Measurements from ENCODE around the gene ARRB1.

The ARRB1 gene

DNA sequence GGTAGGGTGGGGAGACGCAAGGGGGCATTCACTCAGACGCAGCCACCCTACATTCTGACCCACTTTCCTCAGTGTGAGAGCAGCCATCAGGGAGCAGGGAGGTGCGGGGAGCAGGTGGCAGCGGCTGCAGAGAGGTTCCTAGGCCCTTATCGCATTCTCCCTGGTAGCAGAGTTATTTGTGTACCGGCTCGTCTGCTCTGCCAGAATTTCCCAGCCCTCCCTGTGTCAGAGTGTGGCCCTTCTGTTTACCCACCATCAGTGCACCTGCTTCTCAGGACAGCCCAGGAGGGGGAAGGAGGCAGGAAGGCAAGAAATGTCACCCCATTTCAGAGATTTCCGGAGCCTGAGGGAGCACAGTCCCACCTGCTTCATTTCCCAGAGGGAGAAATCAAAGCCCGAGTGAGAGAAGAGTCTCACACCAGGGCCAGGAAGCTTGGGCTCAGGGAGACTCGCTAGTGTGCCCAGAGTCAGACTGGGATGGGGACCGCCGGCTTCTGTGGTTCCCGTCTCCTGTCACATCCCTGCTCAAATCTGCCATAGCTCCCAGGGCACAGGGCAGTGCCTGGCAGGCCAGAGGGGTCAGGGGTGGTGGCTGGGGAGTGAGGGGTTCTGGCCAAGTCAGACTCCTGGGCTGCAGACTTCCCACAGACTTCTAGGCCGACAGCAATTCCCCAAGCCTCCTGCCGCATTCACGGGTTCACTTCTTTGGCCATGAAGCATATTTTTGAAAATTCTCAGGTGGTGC, 49.7 kb downstream of the ARRB1 start:
- Histone ChIP-seq H3K9me3 (replicated peaks; ENCODE audit: insufficient read depth, low read length) (no peaks in the 10 kb centered on the region), H3K4me1 (ENCODE audit: low read length) (no peaks in the 10 kb centered on the region), H3K4me3 (ENCODE audit: low read length) (no peak overlapping the region), H3K79me2 (ENCODE audit: low read length) (no peaks in the 10 kb centered on the region), H2AFZ (ENCODE audit: low read length) (no peak overlapping the region), H3K9ac (ENCODE audit: low read length) (no peak overlapping the region), H3F3A (ENCODE audit: insufficient read depth, low read length) (no peaks in the 10 kb centered on the region), H3K4me2 (ENCODE audit: low read depth, low read length) (no peak overlapping the region), H3K9me2 (replicated peaks; ENCODE audit: insufficient read depth, low read length) (no peaks in the 10 kb centered on the region), H3K36me3 (replicated peaks; ENCODE audit: insufficient read depth, low read length) (no peaks in the 10 kb centered on the region), H4K20me1 (ENCODE audit: insufficient read depth, low read length) (no peaks in the 10 kb centered on the region), H3K27me3 (replicated peaks; ENCODE audit: insufficient read depth, low read length) (no peaks in the 10 kb centered on the region), H3K27ac (ENCODE audit: low read length) (no peak overlapping the region)
- TF ChIP-seq EZH2 (optimal IDR thresholded peaks at IDR 0.05; ENCODE audit: low read depth, low read length) = no peak
- TF ChIP-seq, protein P1, sequence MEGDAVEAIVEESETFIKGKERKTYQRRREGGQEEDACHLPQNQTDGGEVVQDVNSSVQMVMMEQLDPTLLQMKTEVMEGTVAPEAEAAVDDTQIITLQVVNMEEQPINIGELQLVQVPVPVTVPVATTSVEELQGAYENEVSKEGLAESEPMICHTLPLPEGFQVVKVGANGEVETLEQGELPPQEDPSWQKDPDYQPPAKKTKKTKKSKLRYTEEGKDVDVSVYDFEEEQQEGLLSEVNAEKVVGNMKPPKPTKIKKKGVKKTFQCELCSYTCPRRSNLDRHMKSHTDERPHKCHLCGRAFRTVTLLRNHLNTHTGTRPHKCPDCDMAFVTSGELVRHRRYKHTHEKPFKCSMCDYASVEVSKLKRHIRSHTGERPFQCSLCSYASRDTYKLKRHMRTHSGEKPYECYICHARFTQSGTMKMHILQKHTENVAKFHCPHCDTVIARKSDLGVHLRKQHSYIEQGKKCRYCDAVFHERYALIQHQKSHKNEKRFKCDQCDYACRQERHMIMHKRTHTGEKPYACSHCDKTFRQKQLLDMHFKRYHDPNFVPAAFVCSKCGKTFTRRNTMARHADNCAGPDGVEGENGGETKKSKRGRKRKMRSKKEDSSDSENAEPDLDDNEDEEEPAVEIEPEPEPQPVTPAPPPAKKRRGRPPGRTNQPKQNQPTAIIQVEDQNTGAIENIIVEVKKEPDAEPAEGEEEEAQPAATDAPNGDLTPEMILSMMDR (IDR thresholded peaks at IDR 0.05; ENCODE audit: low read length) = no peak
- TF ChIP-seq EZH2phosphoT487 (IDR thresholded peaks at IDR 0.05; ENCODE audit: low read length) = no peak
- no peak for DNase-seq

- no peaks in the 10 kb centered on the region for H3F3A ChIP-seq (ENCODE audit: insufficient read depth, low read length)
- H3K9me2 ChIP-seq (replicated peaks; ENCODE audit: insufficient read depth, low read length) = no peaks in the 10 kb centered on the region
- no peaks in the 10 kb centered on the region for H3K79me2 ChIP-seq (ENCODE audit: low read length)
- H4K20me1 ChIP-seq (ENCODE audit: insufficient read depth, low read length) = no peaks in the 10 kb centered on the region
- no peak overlapping the region for H3K4me2 ChIP-seq (ENCODE audit: low read depth, low read length)
- no peaks in the 10 kb centered on the region for H3K27me3 ChIP-seq (replicated peaks; ENCODE audit: insufficient read depth, low read length)
- H2AFZ ChIP-seq (ENCODE audit: low read length) = no peak overlapping the region
- no peak overlapping the region for H3K9ac ChIP-seq (ENCODE audit: low read length)
- no peak overlapping the region for H3K4me3 ChIP-seq (ENCODE audit: low read length)
- no peaks in the 10 kb centered on the region for H3K36me3 ChIP-seq (replicated peaks; ENCODE audit: insufficient read depth, low read length)
- H3K9me3 ChIP-seq (replicated peaks; ENCODE audit: insufficient read depth, low read length) = no peaks in the 10 kb centered on the region
- no peak for TF ChIP-seq EZH2phosphoT487 (IDR thresholded peaks at IDR 0.05; ENCODE audit: low read length)
- TF ChIP-seq, protein P1 (IDR thresholded peaks at IDR 0.05; ENCODE audit: low read length) = no peak
- TF ChIP-seq EZH2 (optimal IDR thresholded peaks at IDR 0.05; ENCODE audit: low read depth, low read length) = no peak
- DNase-seq = no peak
- H3K4me1 ChIP-seq (ENCODE audit: low read length) = no peaks in the 10 kb centered on the region
- H3K27ac ChIP-seq (ENCODE audit: low read length) = no peak overlapping the region
Observed at GRCh38 chr11:75301131-75301530, 50.3 kb downstream of the ARRB1 start.

- H3K9ac ChIP-seq (ENCODE audit: low read length) = no peak overlapping the region
- no peak for DNase-seq
- H3K4me3 ChIP-seq (ENCODE audit: low read length) = no peak overlapping the region
- H3K79me2 ChIP-seq (ENCODE audit: low read length) = no peaks in the 10 kb centered on the region
- no peak overlapping the region for H3K27ac ChIP-seq (ENCODE audit: low read length)
- no peaks in the 10 kb centered on the region for H3K9me2 ChIP-seq (replicated peaks; ENCODE audit: insufficient read depth, low read length)
- H3K27me3 ChIP-seq (replicated peaks; ENCODE audit: insufficient read depth, low read length) = no peaks in the 10 kb centered on the region
- H3K4me1 ChIP-seq (ENCODE audit: low read length) = no peaks in the 10 kb centered on the region
- no peaks in the 10 kb centered on the region for H3F3A ChIP-seq (ENCODE audit: insufficient read depth, low read length)
- H2AFZ ChIP-seq (ENCODE audit: low read length) = no peak overlapping the region
- TF ChIP-seq, protein P1 (IDR thresholded peaks at IDR 0.05; ENCODE audit: low read length) = no peak
- no peak for TF ChIP-seq EZH2phosphoT487 (IDR thresholded peaks at IDR 0.05; ENCODE audit: low read length)
- TF ChIP-seq EZH2 (optimal IDR thresholded peaks at IDR 0.05; ENCODE audit: low read depth, low read length) = no peak
- H3K36me3 ChIP-seq (replicated peaks; ENCODE audit: insufficient read depth, low read length) = no peaks in the 10 kb centered on the region
- no peaks in the 10 kb centered on the region for H3K9me3 ChIP-seq (replicated peaks; ENCODE audit: insufficient read depth, low read length)
- H3K4me2 ChIP-seq (ENCODE audit: low read depth, low read length) = no peak overlapping the region
- H4K20me1 ChIP-seq (ENCODE audit: insufficient read depth, low read length) = no peaks in the 10 kb centered on the region
Observed at GRCh38 chr11:75298976-75299260, 52.5 kb downstream of the ARRB1 start.
